HCT116 (cell line): ENCODE data around the gene NYAP1. TPM values are rescaled to one million over a fixed set of nuclear protein-coding genes. Genes with fewer than 3 reads are reported as not detected.

Experiments
- ATAC-seq: fragments of 200-7000 bp; cut with Tn5 transposase; 2 replicates; pipeline ENCODE4 v1.9.1; 2020; ENCODE audit warnings: mild to moderate bottlenecking, moderate library complexity
- BruUV-seq: library from RNA; stranded (reverse); fragments of 400-500 nt; replicated peaks from 2 replicates; lab custom pipeline; 2021; lab: Mats Ljungman, UMichigan
- CTCF ChIA-PET: fragments of 300-600 bp; sonication (Branson Sonifier 250); formaldehyde crosslinking; loops from one replicate; lab custom pipeline; 2021; ENCODE audit warnings: antibody characterized with exemption; lab: Charles Lee
- POLR2A ChIA-PET: fragments of 300-600, 350-600 bp; sonication (Branson Sonifier 250); formaldehyde crosslinking; loops from one replicate; lab custom pipeline; 2021; ENCODE audit warnings: antibody characterized with exemption; lab: Charles Lee
- RAD21 ChIA-PET, 2 experiments: fragments of 300-600 bp; sonication (Branson Sonifier 250); formaldehyde crosslinking; loops; one replicate each; lab custom pipeline; 2023; ENCODE audit warnings: low total read pairs in 2 of 2; ENCODE audit not compliant: uncharacterized antibody in 2 of 2, unreplicated experiment in 2 of 2, low non-redundant PET in 1 of 2; lab: Charles Lee
- DNase-seq: peaks from one replicate; pipeline ENCODE4 v3.0.0-alpha.2; 2010; ENCODE audit warnings: low read depth, low spot score
- H2AFZ ChIP-seq: fragments of 200-600 bp; shearing (Covaris generic), sonication (generic); 2 replicates; pipeline ENCODE4 v1.6.1; 2017; ENCODE audit warnings: low read depth, mixed run types, mixed read lengths, antibody characterized with exemption, low read length; ENCODE audit not compliant: poor library complexity, severe bottlenecking
- H3K27ac ChIP-seq: 2 replicates; pipeline ENCODE4 v1.5.1; 2012; ENCODE audit warnings: low read depth, low read length
- H3K27me3 ChIP-seq: fragments of 200-600 bp; sonication (generic); 2 replicates; pipeline ENCODE4 v1.6.1; 2016; ENCODE audit warnings: mixed run types, low read length, mixed read lengths; ENCODE audit not compliant: insufficient read depth
- H3K36me3 ChIP-seq, 2 experiments: fragments of 200-500 bp in 1 of 2; fragments of 200-600 bp in 1 of 2; sonication (Bioruptor generic) in 1 of 2; sonication (generic) in 1 of 2; 2 replicates each; pipeline versions ENCODE4 v1.5.1 to v1.6.1; 2014 to 2016; ENCODE audit warnings: low read length in 2 of 2, inconsistent platforms in 1 of 2, mixed read lengths in 1 of 2, mixed run types in 1 of 2; ENCODE audit not compliant: insufficient read depth in 2 of 2, control insufficient read depth in 1 of 2
- H3K4me1 ChIP-seq, 2 experiments: fragments of 200-600 bp in 1 of 2; sonication (generic) in 1 of 2; 2 replicates each; pipeline versions ENCODE4 v1.5.1 to v1.6.1; 2012 to 2017; ENCODE audit warnings: low read length in 2 of 2, inconsistent platforms in 1 of 2, mild to moderate bottlenecking in 1 of 2, mixed read lengths in 1 of 2, mixed run types in 1 of 2, moderate library complexity in 1 of 2; ENCODE audit not compliant: insufficient read depth in 2 of 2, control insufficient read depth in 1 of 2
- H3K4me2 ChIP-seq: fragments of 200-600 bp; sonication (generic); 2 replicates; pipeline ENCODE4 v1.6.1; 2017; ENCODE audit warnings: mixed run types, low read length, mixed read lengths
- H3K4me3 ChIP-seq, 2 experiments: fragments of 200-600 bp in 1 of 2; sonication (generic) in 1 of 2; replicated peaks in 1 of 2; 2 replicates each; pipeline ENCODE4 v1.5.1; 2011 to 2016; ENCODE audit warnings: low read length in 2 of 2, control low read depth in 1 of 2, low read depth in 1 of 2, mild to moderate bottlenecking in 1 of 2, mixed read lengths in 1 of 2, mixed run types in 1 of 2
- H3K79me2 ChIP-seq: fragments of 200-600 bp; sonication (generic); 2 replicates; pipeline ENCODE4 v1.6.1; 2017; ENCODE audit warnings: mild to moderate bottlenecking, mixed run types, low read length, moderate library complexity, mixed read lengths; ENCODE audit not compliant: insufficient read depth
- H3K9ac ChIP-seq: fragments of 200-600 bp; sonication (generic); 2 replicates; pipeline ENCODE4 v1.6.1; 2016; ENCODE audit warnings: low read length, mixed read lengths
- H3K9me2 ChIP-seq: fragments of 200-600 bp; sonication (generic), shearing (Covaris generic); 2 replicates; pipeline ENCODE4 v1.6.1; 2017; ENCODE audit warnings: mixed run types, mild to moderate bottlenecking, moderate library complexity; ENCODE audit not compliant: insufficient read depth
- H3K9me3 ChIP-seq, 2 experiments: fragments of 200-500 bp in 1 of 2; fragments of 200-600 bp in 1 of 2; sonication (Bioruptor generic) in 1 of 2; sonication (generic) in 1 of 2; 2 replicates each; pipeline ENCODE4 v1.6.1; 2014 to 2017; ENCODE audit warnings: low read length in 2 of 2, mixed read lengths in 2 of 2, inconsistent platforms in 1 of 2, low read depth in 1 of 2, mild to moderate bottlenecking in 1 of 2, mixed run types in 1 of 2, moderate library complexity in 1 of 2; ENCODE audit not compliant: control insufficient read depth in 1 of 2, insufficient read depth in 1 of 2
- H4K20me1 ChIP-seq: fragments of 200-600 bp; sonication (generic), shearing (Covaris generic); 2 replicates; pipeline ENCODE4 v1.6.1; 2017; ENCODE audit warnings: mixed run types, mild to moderate bottlenecking, moderate library complexity; ENCODE audit not compliant: insufficient read depth
- CEBPB ChIP-seq: IDR thresholded peaks from 2 replicates; pipeline ENCODE4 v1.6.1; 2012; ENCODE audit warnings: low read depth
- CTCF ChIP-seq, 3 experiments: fragments of 200-600 bp in 1 of 3; sonication (generic) in 1 of 3; IDR thresholded peaks in 2 of 3; conservative IDR thresholded peaks in 1 of 3; 2 replicates each; pipeline ENCODE4 v1.5.1; 2012 to 2017; ENCODE audit warnings: low read depth in 2 of 3, low read length in 2 of 3, antibody characterized with exemption in 1 of 3, borderline replicate concordance in 1 of 3, control low read depth in 1 of 3, mild to moderate bottlenecking in 1 of 3, mixed read lengths in 1 of 3, mixed run types in 1 of 3, moderate library complexity in 1 of 3; ENCODE audit not compliant: insufficient read depth in 1 of 3
- EGR1 ChIP-seq: IDR thresholded peaks from 2 replicates; pipeline ENCODE4 v1.6.1; 2012; ENCODE audit warnings: low read depth
- ELF1 ChIP-seq: IDR thresholded peaks from 2 replicates; pipeline ENCODE4 v1.6.1; 2012; ENCODE audit warnings: low read depth, borderline replicate concordance
- EZH2 ChIP-seq: fragments of 200-600 bp; sonication (generic); IDR thresholded peaks from 2 replicates; pipeline ENCODE4 v1.6.1; 2017; ENCODE audit warnings: antibody characterized with exemption, mixed run types
- EZH2phosphoT487 ChIP-seq: fragments of 200-600 bp; IDR thresholded peaks from 2 replicates; pipeline ENCODE4 v1.6.1; 2018; ENCODE audit warnings: antibody characterized with exemption, borderline replicate concordance
- FOSL1 ChIP-seq: IDR thresholded peaks from 2 replicates; pipeline ENCODE4 v1.6.1; 2012; ENCODE audit warnings: low read depth
- JUND ChIP-seq: IDR thresholded peaks from 2 replicates; pipeline ENCODE4 v1.6.1; 2012
- POLR2A ChIP-seq: IDR thresholded peaks from 2 replicates; pipeline ENCODE4 v1.7.0; 2011; ENCODE audit warnings: borderline replicate concordance; ENCODE audit not compliant: insufficient read depth, insufficient read length; ENCODE audit errors: extremely low read depth
- POLR2AphosphoS5 ChIP-seq: IDR thresholded peaks from 2 replicates; pipeline ENCODE4 v1.6.1; 2011; ENCODE audit warnings: mild to moderate bottlenecking, low read depth, low read length, moderate library complexity
- RAD21 ChIP-seq: IDR thresholded peaks from 2 replicates; pipeline ENCODE4 v1.6.1; 2012; ENCODE audit warnings: low read depth, mild to moderate bottlenecking
- SP1 ChIP-seq: IDR thresholded peaks from 2 replicates; pipeline ENCODE4 v1.6.1; 2012; ENCODE audit warnings: low read depth
- SRF ChIP-seq: IDR thresholded peaks from 2 replicates; pipeline ENCODE4 v1.6.1; 2012; ENCODE audit warnings: low read depth
- TCF7L2 ChIP-seq: IDR thresholded peaks from 2 replicates; pipeline ENCODE4 v1.7.0; 2011; ENCODE audit warnings: borderline replicate concordance, inconsistent platforms; ENCODE audit not compliant: insufficient read depth, insufficient read length; ENCODE audit errors: extremely low read depth
- ZBTB33 ChIP-seq: IDR thresholded peaks from 2 replicates; pipeline ENCODE4 v1.6.1; 2011; ENCODE audit warnings: mild to moderate bottlenecking, low read length, moderate library complexity; ENCODE audit not compliant: insufficient replicate concordance; ENCODE audit errors: extremely low read depth
- ZFX ChIP-seq: fragments of 450-650 bp; IDR thresholded peaks from 2 replicates; pipeline ENCODE4 v1.6.1; 2017
- ZNF274 ChIP-seq: fragments of 200-500 bp; sonication (Bioruptor generic); IDR thresholded peaks from 2 replicates; pipeline ENCODE4 v1.6.1; 2014; ENCODE audit warnings: mild to moderate bottlenecking, low read depth, low read length, inconsistent platforms
- intact Hi-C: fragments of 100-400 bp; cut with micrococcal nuclease; formaldehyde crosslinking; loops from 2 replicates; pipeline ENCODE4 v1.10.0; 2022
- total RNA-seq: library from RNA; stranded (reverse); gene quantifications from one replicate; pipeline ENCODE4 v1.2.1, GENCODE V29; 2021; ENCODE audit not compliant: unreplicated experiment

The NYAP1 gene
- total RNA-seq, 1 experiment from 2014 or later: 6.7 TPM

DNA sequence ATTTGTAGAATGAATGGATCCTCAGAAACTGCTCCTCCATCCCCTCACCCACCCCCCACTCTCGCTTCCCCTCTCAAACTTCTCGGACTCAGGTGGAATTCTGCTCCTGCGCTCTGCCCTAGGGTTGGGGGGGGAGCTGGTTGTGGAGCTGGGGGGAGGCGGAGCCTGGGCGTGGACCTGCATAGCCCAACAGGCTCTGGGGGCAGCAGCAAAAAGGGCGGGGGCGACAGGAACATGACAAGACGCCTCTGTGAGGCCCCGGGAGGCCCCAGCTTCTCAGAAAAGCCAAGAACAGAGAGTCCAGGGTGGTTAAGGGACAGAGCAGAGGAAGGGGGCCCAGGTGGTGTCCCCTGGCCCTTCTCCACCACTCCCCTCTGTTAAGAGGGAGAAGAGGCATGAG is 8.2 kb upstream of the NYAP1 start:
- CTCF ChIA-PET: no interaction called here

GRCh38 chr7:100476101-100476780 is 7.5 kb upstream of the NYAP1 start:
- intact Hi-C loops: no loop called here
- H3K79me2 ChIP-seq: peaks cover 6% of the 10 kb centered on the region; the same call in 1 of the 2 replicates
- no peak overlapping the region for H3K9ac ChIP-seq
- no peaks in the 10 kb centered on the region for H4K20me1 ChIP-seq
- ChIA-PET RAD21 (no interaction called here), CTCF (no interaction called here), POLR2A (no interaction called here)
- no peak overlapping the region for H2AFZ ChIP-seq
- no peak overlapping the region for H3K27ac ChIP-seq
- H3K4me1 ChIP-seq: peaks cover 9 to 30% of the 10 kb centered on the region in 2 experiments
- H3K9me2 ChIP-seq: no peaks in the 10 kb centered on the region
- no peak overlapping the region for H3K4me3 ChIP-seq
- DNase-seq (no peak), ATAC-seq (no peak)
- H3K9me3 ChIP-seq: no peaks in the 10 kb centered on the region
- TSS peak; percentile 15 for BruUV-seq
- no peak overlapping the region for H3K4me2 ChIP-seq
- peaks cover 0 to 2% of the 10 kb centered on the region in 2 experiments; a peak in 1 of 4 replicates for H3K36me3 ChIP-seq
- no peaks in the 10 kb centered on the region for H3K27me3 ChIP-seq
- TF ChIP-seq ZNF274 (no peak), SP1 (no peak), ZFX (no peak), SRF (no peak), EZH2phosphoT487 (no peak), CTCF (IDR thresholded peaks at IDR 0.05 in 2 of 3, conservative IDR thresholded peaks at IDR 0.05 in 1 of 3; ENCODE audit: borderline replicate concordance in 1 of 3, insufficient read depth in 1 of 3, low read depth in 2 of 3, low read length in 2 of 3) (no peak), POLR2A (no peak), TCF7L2 (no peak), EZH2 (no peak), EGR1 (no peak), JUND (no peak), ZBTB33 (no peak), RAD21 (no peak), CEBPB (no peak), ELF1 (no peak)

More for the DNA sequence above, 8.2 kb upstream of the NYAP1 start:
- Histone ChIP-seq H3K4me3 (no peak overlapping the region), H3K4me2 (no peak overlapping the region), H3K9ac (no peak overlapping the region), H3K79me2 (peaks cover 6% of the 10 kb centered on the region; the same call in 1 of the 2 replicates), H3K9me3 (no peaks in the 10 kb centered on the region), H3K27ac (no peak overlapping the region), H4K20me1 (no peaks in the 10 kb centered on the region), H2AFZ (no peak overlapping the region), H3K4me1 (peaks cover 12 to 34% of the 10 kb centered on the region in 2 experiments), H3K27me3 (no peaks in the 10 kb centered on the region), H3K9me2 (no peaks in the 10 kb centered on the region)
- RAD21 ChIA-PET: no interaction called here
- BruUV-seq: no TSS peak
- intact Hi-C loops: no loop called here
- DNase-seq: no peak
- POLR2A ChIA-PET: no interaction called here
- no peak for TF ChIP-seq ZFX
- no peak for TF ChIP-seq SP1
- no peak for TF ChIP-seq FOSL1
- TF ChIP-seq ELF1: no peak
- no peak for TF ChIP-seq CEBPB
- no peak for TF ChIP-seq POLR2AphosphoS5
- TF ChIP-seq, all 23 proteins: peak for 0
- no peak for ATAC-seq
- peaks cover 0 to 2% of the 10 kb centered on the region in 2 experiments; a peak in 1 of 4 replicates for H3K36me3 ChIP-seq
